HCT116 (cell line): ENCODE results near the gene LCN10. TPM values are rescaled to one million over a fixed set of nuclear protein-coding genes. Genes with fewer than 3 reads are reported as not detected.

ENCODE experiments used
- ATAC-seq: fragments of 200-7000 bp; cut with Tn5 transposase; 2 replicates; pipeline ENCODE4 v1.9.1; 2020; ENCODE audit warnings: mild to moderate bottlenecking, moderate library complexity
- BruUV-seq: library from RNA; stranded (reverse); fragments of 400-500 nt; replicated peaks from 2 replicates; lab custom pipeline; 2021; lab: Mats Ljungman, UMichigan
- CTCF ChIA-PET: fragments of 300-600 bp; sonication (Branson Sonifier 250); formaldehyde crosslinking; loops from one replicate; lab custom pipeline; 2021; ENCODE audit warnings: antibody characterized with exemption; lab: Charles Lee
- POLR2A ChIA-PET: fragments of 300-600, 350-600 bp; sonication (Branson Sonifier 250); formaldehyde crosslinking; loops from one replicate; lab custom pipeline; 2021; ENCODE audit warnings: antibody characterized with exemption; lab: Charles Lee
- RAD21 ChIA-PET, 2 experiments: fragments of 300-600 bp; sonication (Branson Sonifier 250); formaldehyde crosslinking; loops; one replicate each; lab custom pipeline; 2023; ENCODE audit warnings: low total read pairs in 2 of 2; ENCODE audit not compliant: uncharacterized antibody in 2 of 2, unreplicated experiment in 2 of 2, low non-redundant PET in 1 of 2; lab: Charles Lee
- DNase-seq: peaks from one replicate; pipeline ENCODE4 v3.0.0-alpha.2; 2010; ENCODE audit warnings: low read depth, low spot score
- H2AFZ ChIP-seq: fragments of 200-600 bp; shearing (Covaris generic), sonication (generic); 2 replicates; pipeline ENCODE4 v1.6.1; 2017; ENCODE audit warnings: low read depth, mixed run types, mixed read lengths, antibody characterized with exemption, low read length; ENCODE audit not compliant: poor library complexity, severe bottlenecking
- H3K27ac ChIP-seq: 2 replicates; pipeline ENCODE4 v1.5.1; 2012; ENCODE audit warnings: low read depth, low read length
- H3K27me3 ChIP-seq: fragments of 200-600 bp; sonication (generic); 2 replicates; pipeline ENCODE4 v1.6.1; 2016; ENCODE audit warnings: mixed run types, low read length, mixed read lengths; ENCODE audit not compliant: insufficient read depth
- H3K36me3 ChIP-seq, 2 experiments: fragments of 200-500 bp in 1 of 2; fragments of 200-600 bp in 1 of 2; sonication (Bioruptor generic) in 1 of 2; sonication (generic) in 1 of 2; 2 replicates each; pipeline versions ENCODE4 v1.5.1 to v1.6.1; 2014 to 2016; ENCODE audit warnings: low read length in 2 of 2, inconsistent platforms in 1 of 2, mixed read lengths in 1 of 2, mixed run types in 1 of 2; ENCODE audit not compliant: insufficient read depth in 2 of 2, control insufficient read depth in 1 of 2
- H3K4me1 ChIP-seq, 2 experiments: fragments of 200-600 bp in 1 of 2; sonication (generic) in 1 of 2; 2 replicates each; pipeline versions ENCODE4 v1.5.1 to v1.6.1; 2012 to 2017; ENCODE audit warnings: low read length in 2 of 2, inconsistent platforms in 1 of 2, mild to moderate bottlenecking in 1 of 2, mixed read lengths in 1 of 2, mixed run types in 1 of 2, moderate library complexity in 1 of 2; ENCODE audit not compliant: insufficient read depth in 2 of 2, control insufficient read depth in 1 of 2
- H3K4me2 ChIP-seq: fragments of 200-600 bp; sonication (generic); 2 replicates; pipeline ENCODE4 v1.6.1; 2017; ENCODE audit warnings: mixed run types, low read length, mixed read lengths
- H3K4me3 ChIP-seq, 2 experiments: fragments of 200-600 bp in 1 of 2; sonication (generic) in 1 of 2; replicated peaks in 1 of 2; 2 replicates each; pipeline ENCODE4 v1.5.1; 2011 to 2016; ENCODE audit warnings: low read length in 2 of 2, control low read depth in 1 of 2, low read depth in 1 of 2, mild to moderate bottlenecking in 1 of 2, mixed read lengths in 1 of 2, mixed run types in 1 of 2
- H3K79me2 ChIP-seq: fragments of 200-600 bp; sonication (generic); 2 replicates; pipeline ENCODE4 v1.6.1; 2017; ENCODE audit warnings: mild to moderate bottlenecking, mixed run types, low read length, moderate library complexity, mixed read lengths; ENCODE audit not compliant: insufficient read depth
- H3K9ac ChIP-seq: fragments of 200-600 bp; sonication (generic); 2 replicates; pipeline ENCODE4 v1.6.1; 2016; ENCODE audit warnings: low read length, mixed read lengths
- H3K9me2 ChIP-seq: fragments of 200-600 bp; sonication (generic), shearing (Covaris generic); 2 replicates; pipeline ENCODE4 v1.6.1; 2017; ENCODE audit warnings: mixed run types, mild to moderate bottlenecking, moderate library complexity; ENCODE audit not compliant: insufficient read depth
- H3K9me3 ChIP-seq, 2 experiments: fragments of 200-500 bp in 1 of 2; fragments of 200-600 bp in 1 of 2; sonication (Bioruptor generic) in 1 of 2; sonication (generic) in 1 of 2; 2 replicates each; pipeline ENCODE4 v1.6.1; 2014 to 2017; ENCODE audit warnings: low read length in 2 of 2, mixed read lengths in 2 of 2, inconsistent platforms in 1 of 2, low read depth in 1 of 2, mild to moderate bottlenecking in 1 of 2, mixed run types in 1 of 2, moderate library complexity in 1 of 2; ENCODE audit not compliant: control insufficient read depth in 1 of 2, insufficient read depth in 1 of 2
- H4K20me1 ChIP-seq: fragments of 200-600 bp; sonication (generic), shearing (Covaris generic); 2 replicates; pipeline ENCODE4 v1.6.1; 2017; ENCODE audit warnings: mixed run types, mild to moderate bottlenecking, moderate library complexity; ENCODE audit not compliant: insufficient read depth
- ATF3 ChIP-seq: IDR thresholded peaks from 2 replicates; pipeline ENCODE4 v1.6.1; 2012
- CEBPB ChIP-seq: IDR thresholded peaks from 2 replicates; pipeline ENCODE4 v1.6.1; 2012; ENCODE audit warnings: low read depth
- ELF1 ChIP-seq: IDR thresholded peaks from 2 replicates; pipeline ENCODE4 v1.6.1; 2012; ENCODE audit warnings: low read depth, borderline replicate concordance
- EZH2 ChIP-seq: fragments of 200-600 bp; sonication (generic); IDR thresholded peaks from 2 replicates; pipeline ENCODE4 v1.6.1; 2017; ENCODE audit warnings: antibody characterized with exemption, mixed run types
- EZH2phosphoT487 ChIP-seq: fragments of 200-600 bp; IDR thresholded peaks from 2 replicates; pipeline ENCODE4 v1.6.1; 2018; ENCODE audit warnings: antibody characterized with exemption, borderline replicate concordance
- MAX ChIP-seq: IDR thresholded peaks from 2 replicates; pipeline ENCODE4 v1.6.1; 2012
- POLR2AphosphoS5 ChIP-seq: IDR thresholded peaks from 2 replicates; pipeline ENCODE4 v1.6.1; 2011; ENCODE audit warnings: mild to moderate bottlenecking, low read depth, low read length, moderate library complexity
- TCF7L2 ChIP-seq: IDR thresholded peaks from 2 replicates; pipeline ENCODE4 v1.7.0; 2011; ENCODE audit warnings: borderline replicate concordance, inconsistent platforms; ENCODE audit not compliant: insufficient read depth, insufficient read length; ENCODE audit errors: extremely low read depth
- ZNF274 ChIP-seq: fragments of 200-500 bp; sonication (Bioruptor generic); IDR thresholded peaks from 2 replicates; pipeline ENCODE4 v1.6.1; 2014; ENCODE audit warnings: mild to moderate bottlenecking, low read depth, low read length, inconsistent platforms
- intact Hi-C: fragments of 100-400 bp; cut with micrococcal nuclease; formaldehyde crosslinking; loops from 2 replicates; pipeline ENCODE4 v1.10.0; 2022
- total RNA-seq: library from RNA; stranded (reverse); gene quantifications from one replicate; pipeline ENCODE4 v1.2.1, GENCODE V29; 2021; ENCODE audit not compliant: unreplicated experiment

Gene LCN10
- total RNA-seq, 1 experiment from 2014 or later, result not detected

GRCh38 chr9:136722969-136723356 is 19.8 kb downstream of the LCN10 start (continued):
- TF ChIP-seq ATF3 (no peak), EZH2phosphoT487 (no peak), ZNF274 (no peak), ELF1 (no peak), EZH2 (no peak), MAX (no peak)

DNA sequence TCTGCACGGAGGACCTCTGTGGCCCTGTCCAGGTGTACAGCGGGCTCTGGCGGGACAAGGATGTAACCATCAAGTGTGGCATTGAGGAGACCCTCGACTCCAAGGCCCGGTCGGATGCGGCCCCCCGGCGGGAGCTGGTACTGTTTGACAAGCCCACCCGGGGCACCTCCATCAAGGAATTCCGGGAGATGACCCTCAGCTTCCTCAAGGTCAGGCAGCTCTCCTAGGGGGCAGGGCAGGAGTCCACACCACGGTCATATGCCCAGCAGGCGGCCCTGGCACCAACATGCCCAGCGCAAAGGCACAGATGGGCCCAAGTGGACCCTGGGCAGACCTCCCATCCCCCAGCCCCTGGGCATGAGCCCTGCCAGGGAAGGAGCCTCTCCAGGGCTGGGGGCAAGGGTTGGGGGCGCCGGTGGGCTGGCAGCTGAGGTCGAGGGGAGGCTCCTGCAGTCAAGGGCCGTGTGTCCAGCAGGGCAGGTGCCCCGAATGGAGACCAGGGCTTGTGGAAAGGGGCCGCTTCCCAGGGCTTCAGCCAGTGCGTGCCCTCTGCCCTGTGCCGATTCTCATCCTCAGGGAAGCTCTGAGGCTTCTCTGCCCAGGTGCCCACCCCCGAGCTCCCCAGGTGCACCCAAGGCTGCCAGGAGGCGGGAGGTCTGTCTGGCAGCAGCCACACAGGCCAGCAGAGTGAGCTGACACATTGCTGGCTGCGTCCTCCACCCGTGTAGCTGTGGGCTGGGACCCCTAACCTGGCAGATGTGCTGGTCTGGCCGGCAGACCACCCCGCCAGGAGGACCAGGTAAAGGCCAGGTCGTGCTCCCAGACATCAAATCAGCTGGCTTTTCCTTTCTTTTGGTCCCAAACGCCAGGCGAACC is 20.4 kb downstream of the LCN10 start:
- Histone ChIP-seq H3K4me3 (no peak overlapping the region), H4K20me1 (peaks cover 37% of the 10 kb centered on the region; the same call in 1 of the 2 replicates), H3K9ac (no peak overlapping the region), H3K36me3 (peaks cover 19 to 41% of the 10 kb centered on the region in 2 experiments; a peak in 3 of 4 replicates), H3K27me3 (no peaks in the 10 kb centered on the region), H2AFZ (no peak overlapping the region), H3K9me2 (no peaks in the 10 kb centered on the region), H3K27ac (peak overlapping the region; percentile 52), H3K9me3 (no peaks in the 10 kb centered on the region), H3K4me2 (no peak overlapping the region), H3K4me1 (peaks cover 9 to 48% of the 10 kb centered on the region in 2 experiments; a peak in 3 of 4 replicates), H3K79me2 (peaks cover 37% of the 10 kb centered on the region)
- no TSS peak for BruUV-seq
- DNase-seq (no peak), ATAC-seq (peak; percentile 19)
- ChIA-PET POLR2A (no interaction called here), RAD21 (no interaction called here), CTCF (no interaction called here)
- TF ChIP-seq CEBPB (no peak), ELF1 (no peak), POLR2AphosphoS5 (peak; percentile 42; the same call in 1 of the 2 replicates), TCF7L2 (no peak)
- intact Hi-C loops, result no loop called here
